Upper lobe of left lung (tissue), 4 donors: ENCODE measurements around the gene FLT1.

Source experiments
- CTCF ChIP-seq, 6 experiments: fragments of 450-650 bp in 4 of 6; fragments of 200-600 bp in 2 of 6; sonication (generic) in 2 of 6; IDR thresholded peaks; one replicate each; pipeline ENCODE4 v1.5.1; 2016 to 2019; ENCODE audit warnings: antibody characterized with exemption in 6 of 6
- EP300 ChIP-seq, 4 donors: sonication (generic); formaldehyde crosslinking; IDR thresholded peaks; one replicate each; pipeline ENCODE4 v1.5.1; 2017; ENCODE audit warnings: antibody characterized with exemption in 4 of 4, control low read depth in 2 of 4
- POLR2A ChIP-seq, 4 donors: fragments of 450-650 bp; IDR thresholded peaks; one replicate each; pipeline ENCODE4 v1.5.1; 2016 to 2017; ENCODE audit warnings: antibody characterized with exemption in 4 of 4, mild to moderate bottlenecking in 2 of 4

- TF ChIP-seq POLR2A (IDR thresholded peaks at IDR 0.05) (no peak), CTCF (IDR thresholded peaks at IDR 0.05) (no peak), EP300 (IDR thresholded peaks at IDR 0.05) (no peak)
These were observed 44.0 kb upstream of the FLT1 start for GRCh38 chr13:28538932-28539331.
